ENCODE measurements around the gene CMPK1. TPM values are rescaled to one million over a fixed set of nuclear protein-coding genes. Genes with fewer than 3 reads are reported as not detected.

The CMPK1 gene
- total RNA-seq, 1 experiment from 2014 or later = 77.4 TPM

- no peak overlapping the region for H3K4me3 Mint-ChIP-seq (ENCODE audit: unreplicated experiment)
- no peaks in the 10 kb centered on the region for H3K4me1 Mint-ChIP-seq (ENCODE audit: low read depth, unreplicated experiment)
- H3K27ac Mint-ChIP-seq (ENCODE audit: unreplicated experiment) = no peak overlapping the region
- Histone ChIP-seq H3K36me3 (ENCODE audit: control insufficient read depth, insufficient read depth, low read length) (no peaks in the 10 kb centered on the region), H3K4me1 (no peaks in the 10 kb centered on the region), H3K9me3 (no peaks in the 10 kb centered on the region), H3K27me3 (replicated peaks; ENCODE audit: control insufficient read depth, insufficient read depth, low read length) (no peaks in the 10 kb centered on the region), H3K4me3 (ENCODE audit: low read depth, low read length) (no peak overlapping the region)
- ChIA-PET POLR2A (no interaction called here), CTCF (no interaction called here)
- no peaks in the 10 kb centered on the region for H3K36me3 Mint-ChIP-seq (ENCODE audit: insufficient read depth, unreplicated experiment)
- TF ChIP-seq CTCF (IDR thresholded peaks at IDR 0.05; ENCODE audit: insufficient read depth in 1 of 2, low read depth in 1 of 2, low read length in 1 of 2, severe bottlenecking in 1 of 2, unreplicated experiment in 1 of 2) = no peak
- H3K9me3 Mint-ChIP-seq (ENCODE audit: unreplicated experiment) = no peaks in the 10 kb centered on the region
- DNase-seq = no peak
- no peaks in the 10 kb centered on the region for H3K27me3 Mint-ChIP-seq (ENCODE audit: insufficient read depth, unreplicated experiment)
- intact Hi-C loops (cut with micrococcal nuclease; ENCODE audit: unreplicated experiment) = no loop called here
- BruUV-seq (replicated peaks) = no TSS peak
Measured at GRCh38 chr1:47417170-47418044, 83.8 kb downstream of the CMPK1 start.

GRCh38 chr1:47418122-47418521, 84.5 kb downstream of the CMPK1 start:
- H3K9me3 Mint-ChIP-seq (ENCODE audit: unreplicated experiment) = no peaks in the 10 kb centered on the region
- intact Hi-C loops (cut with micrococcal nuclease; ENCODE audit: unreplicated experiment) = no loop called here
- Histone ChIP-seq H3K27me3 (replicated peaks; ENCODE audit: control insufficient read depth, insufficient read depth, low read length) (no peaks in the 10 kb centered on the region), H3K4me3 (ENCODE audit: low read depth, low read length) (no peak overlapping the region), H3K4me1 (no peaks in the 10 kb centered on the region), H3K36me3 (ENCODE audit: control insufficient read depth, insufficient read depth, low read length) (no peaks in the 10 kb centered on the region), H3K9me3 (no peaks in the 10 kb centered on the region)
- H3K36me3 Mint-ChIP-seq (ENCODE audit: insufficient read depth, unreplicated experiment) = no peaks in the 10 kb centered on the region
- ChIA-PET POLR2A (no interaction called here), CTCF (no interaction called here)
- DNase-seq = no peak
- no peak for TF ChIP-seq CTCF (IDR thresholded peaks at IDR 0.05; ENCODE audit: insufficient read depth in 1 of 2, low read depth in 1 of 2, low read length in 1 of 2, severe bottlenecking in 1 of 2, unreplicated experiment in 1 of 2)
- H3K27me3 Mint-ChIP-seq (ENCODE audit: insufficient read depth, unreplicated experiment) = no peaks in the 10 kb centered on the region
- no TSS peak for BruUV-seq (replicated peaks)
- H3K4me1 Mint-ChIP-seq (ENCODE audit: low read depth, unreplicated experiment) = no peaks in the 10 kb centered on the region
- no peak overlapping the region for H3K4me3 Mint-ChIP-seq (ENCODE audit: unreplicated experiment)
- no peak overlapping the region for H3K27ac Mint-ChIP-seq (ENCODE audit: unreplicated experiment)

- no peaks in the 10 kb centered on the region for H3K36me3 ChIP-seq (ENCODE audit: control insufficient read depth, insufficient read depth, low read length)
- Mint-ChIP-seq H3K9me3 (ENCODE audit: unreplicated experiment) (no peaks in the 10 kb centered on the region), H3K27me3 (ENCODE audit: insufficient read depth, unreplicated experiment) (no peaks in the 10 kb centered on the region), H3K36me3 (ENCODE audit: insufficient read depth, unreplicated experiment) (no peaks in the 10 kb centered on the region), H3K27ac (ENCODE audit: unreplicated experiment) (no peak overlapping the region), H3K4me3 (ENCODE audit: unreplicated experiment) (no peak overlapping the region), H3K4me1 (ENCODE audit: low read depth, unreplicated experiment) (no peaks in the 10 kb centered on the region)
- no TSS peak for BruUV-seq (replicated peaks)
- ChIA-PET POLR2A (no interaction called here), CTCF (no interaction called here)
- H3K9me3 ChIP-seq = no peaks in the 10 kb centered on the region
- DNase-seq = no peak
- intact Hi-C loops (cut with micrococcal nuclease; ENCODE audit: unreplicated experiment) = no loop called here
- H3K4me1 ChIP-seq = no peaks in the 10 kb centered on the region
- TF ChIP-seq CTCF (IDR thresholded peaks at IDR 0.05; ENCODE audit: insufficient read depth in 1 of 2, low read depth in 1 of 2, low read length in 1 of 2, severe bottlenecking in 1 of 2, unreplicated experiment in 1 of 2) = no peak
- H3K27me3 ChIP-seq (replicated peaks; ENCODE audit: control insufficient read depth, insufficient read depth, low read length) = no peaks in the 10 kb centered on the region
- H3K4me3 ChIP-seq (ENCODE audit: low read depth, low read length) = no peak overlapping the region
Measured at GRCh38 chr1:47418681-47419325, 85.2 kb downstream of the CMPK1 start.

Measured in Caco-2 (cell line).